Coronary artery (tissue), 2 donors: ENCODE measurements around the gene MAP4K3.

Experiments used
- DNase-seq: peaks from one replicate; pipeline ENCODE4 v3.0.0-alpha.2; 2017; ENCODE audit warnings: low spot score
- H3K27ac ChIP-seq, 2 donors: fragments of 200-600 bp; sonication (generic); one replicate each; pipeline ENCODE4 v1.5.1; 2016 to 2019
- H3K4me3 ChIP-seq: fragments of 200-600 bp; sonication (generic); 2 replicates; pipeline ENCODE4 v1.5.1; 2016; ENCODE audit warnings: mild to moderate bottlenecking, moderate library complexity
- CTCF ChIP-seq: fragments of 200-600 bp; sonication (generic); IDR thresholded peaks from one replicate; pipeline ENCODE4 v1.5.1; 2019; ENCODE audit warnings: antibody characterized with exemption

MAP4K3 gene

GRCh38 chr2:39377226-39377939 is 59.7 kb downstream of the MAP4K3 start:
- TF ChIP-seq CTCF, result no peak
- DNase-seq, result no peak
- Histone ChIP-seq H3K4me3 (no peak overlapping the region), H3K27ac (peak overlapping the region in 1 of 2 donors; percentile 30)

- TF ChIP-seq CTCF, result no peak
- no peak overlapping the region for H3K4me3 ChIP-seq
- DNase-seq, result no peak
- H3K27ac ChIP-seq, result no peak overlapping the region
Observed at GRCh38 chr2:39375917-39376316, 61.2 kb downstream of the MAP4K3 start.

- no peak for DNase-seq
- no peak overlapping the region for H3K4me3 ChIP-seq
- H3K27ac ChIP-seq, result no peak overlapping the region
- no peak for TF ChIP-seq CTCF
Observed at GRCh38 chr2:39373181-39373802, 63.8 kb downstream of the MAP4K3 start.

GRCh38 chr2:39370101-39370500 is 67.0 kb downstream of the MAP4K3 start:
- H3K27ac ChIP-seq, result no peak overlapping the region
- DNase-seq, result no peak
- no peak for TF ChIP-seq CTCF
- H3K4me3 ChIP-seq, result no peak overlapping the region

GRCh38 chr2:39368846-39369245 is 68.2 kb downstream of the MAP4K3 start:
- Histone ChIP-seq H3K27ac (no peak overlapping the region), H3K4me3 (no peak overlapping the region)
- no peak for DNase-seq
- no peak for TF ChIP-seq CTCF

- Histone ChIP-seq H3K27ac (no peak overlapping the region), H3K4me3 (no peak overlapping the region)
- DNase-seq, result no peak
- TF ChIP-seq CTCF, result no peak
Observed at GRCh38 chr2:39368376-39368775, 68.7 kb downstream of the MAP4K3 start.

GRCh38 chr2:39362595-39362994 is 74.5 kb downstream of the MAP4K3 start:
- TF ChIP-seq CTCF, result no peak
- no peak for DNase-seq
- H3K27ac ChIP-seq, result no peak overlapping the region
- no peak overlapping the region for H3K4me3 ChIP-seq
